ENCODE measurements around the gene BRSK1.

DNA sequence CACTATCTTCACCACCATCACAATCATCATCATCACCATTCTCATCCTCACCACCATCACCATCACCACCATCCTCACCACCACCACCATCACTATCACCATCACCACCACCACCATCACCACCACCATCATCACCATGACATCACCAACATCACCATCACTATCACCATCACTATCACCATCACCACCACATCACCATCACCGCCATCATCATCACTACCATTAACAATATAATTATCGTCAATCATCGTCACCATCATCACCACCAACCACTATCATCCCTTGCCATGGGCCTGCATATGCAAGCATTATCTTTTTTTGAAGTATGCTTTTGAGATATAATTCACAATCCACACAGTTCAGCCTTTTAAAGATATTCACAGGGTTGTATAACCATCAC is 17.4 kb upstream of the BRSK1 start:
- TF ChIP-seq, protein P1, sequence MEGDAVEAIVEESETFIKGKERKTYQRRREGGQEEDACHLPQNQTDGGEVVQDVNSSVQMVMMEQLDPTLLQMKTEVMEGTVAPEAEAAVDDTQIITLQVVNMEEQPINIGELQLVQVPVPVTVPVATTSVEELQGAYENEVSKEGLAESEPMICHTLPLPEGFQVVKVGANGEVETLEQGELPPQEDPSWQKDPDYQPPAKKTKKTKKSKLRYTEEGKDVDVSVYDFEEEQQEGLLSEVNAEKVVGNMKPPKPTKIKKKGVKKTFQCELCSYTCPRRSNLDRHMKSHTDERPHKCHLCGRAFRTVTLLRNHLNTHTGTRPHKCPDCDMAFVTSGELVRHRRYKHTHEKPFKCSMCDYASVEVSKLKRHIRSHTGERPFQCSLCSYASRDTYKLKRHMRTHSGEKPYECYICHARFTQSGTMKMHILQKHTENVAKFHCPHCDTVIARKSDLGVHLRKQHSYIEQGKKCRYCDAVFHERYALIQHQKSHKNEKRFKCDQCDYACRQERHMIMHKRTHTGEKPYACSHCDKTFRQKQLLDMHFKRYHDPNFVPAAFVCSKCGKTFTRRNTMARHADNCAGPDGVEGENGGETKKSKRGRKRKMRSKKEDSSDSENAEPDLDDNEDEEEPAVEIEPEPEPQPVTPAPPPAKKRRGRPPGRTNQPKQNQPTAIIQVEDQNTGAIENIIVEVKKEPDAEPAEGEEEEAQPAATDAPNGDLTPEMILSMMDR (IDR thresholded peaks at IDR 0.05; ENCODE audit: control extremely low read depth in 1 of 3, insufficient read depth in 1 of 3, low read depth in 1 of 3, low read length in 3 of 3), result no peak
- no peak for TF ChIP-seq SP1 (IDR thresholded peaks at IDR 0.05; ENCODE audit: low read depth, low read length)
- TF ChIP-seq TAF7 (optimal IDR thresholded peaks at IDR 0.05; ENCODE audit: borderline replicate concordance, low read depth, low read length), result no peak
- TF ChIP-seq, protein P2, sequence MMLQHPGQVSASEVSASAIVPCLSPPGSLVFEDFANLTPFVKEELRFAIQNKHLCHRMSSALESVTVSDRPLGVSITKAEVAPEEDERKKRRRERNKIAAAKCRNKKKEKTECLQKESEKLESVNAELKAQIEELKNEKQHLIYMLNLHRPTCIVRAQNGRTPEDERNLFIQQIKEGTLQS (IDR thresholded peaks at IDR 0.05; ENCODE audit: insufficient read depth, low read depth, low read length), result no peak
- no peak for TF ChIP-seq POLR2A (IDR thresholded peaks at IDR 0.05; ENCODE audit: control extremely low read depth in 1 of 2, low read depth in 2 of 2, low read length in 2 of 2)
- no peak for TF ChIP-seq CHD2 (IDR thresholded peaks at IDR 0.05; ENCODE audit: low read length)
- no peak for TF ChIP-seq PHF8 (conservative IDR thresholded peaks at IDR 0.05; ENCODE audit: low read depth, low read length)
- no peak for TF ChIP-seq MAFK (IDR thresholded peaks at IDR 0.05; ENCODE audit: low read depth, low read length)
- TF ChIP-seq EZH2 (IDR thresholded peaks at IDR 0.05; ENCODE audit: low read depth, low read length, severe bottlenecking), result no peak
- no peak for TF ChIP-seq CEBPB (IDR thresholded peaks at IDR 0.05; ENCODE audit: low read depth, low read length)
- TF ChIP-seq SP2 (IDR thresholded peaks at IDR 0.05; ENCODE audit: low read length), result no peak
